Measurements from ENCODE around the gene NECTIN2.

The NECTIN2 gene

GRCh38 chr19:44890366-44891015 lies 44.4 kb downstream of the NECTIN2 start:
- Histone ChIP-seq H3K27ac (peak overlapping the region; percentile 96), H3K9ac (ENCODE audit: insufficient read length) (peak overlapping the region; percentile 78), H3K4me3 (peak overlapping the region; percentile 79), H3K9me3 (ENCODE audit: low read depth, low read length) (no peaks in the 10 kb centered on the region), H3K36me3 (ENCODE audit: insufficient read depth, low read length) (peaks cover 32% of the 10 kb centered on the region)
- TF ChIP-seq FOXP2 (optimal IDR thresholded peaks at IDR 0.05; ENCODE audit: control extremely low read depth, extremely low read length, insufficient read depth) (no peak), POLR2AphosphoS5 (IDR thresholded peaks at IDR 0.05; ENCODE audit: borderline replicate concordance, low read depth, low read length) (peak; percentile 92), EZH2 (IDR thresholded peaks at IDR 0.05) (no peak)
- DNase-seq (ENCODE audit: low read depth, low spot score) = peak; percentile 100

DNA sequence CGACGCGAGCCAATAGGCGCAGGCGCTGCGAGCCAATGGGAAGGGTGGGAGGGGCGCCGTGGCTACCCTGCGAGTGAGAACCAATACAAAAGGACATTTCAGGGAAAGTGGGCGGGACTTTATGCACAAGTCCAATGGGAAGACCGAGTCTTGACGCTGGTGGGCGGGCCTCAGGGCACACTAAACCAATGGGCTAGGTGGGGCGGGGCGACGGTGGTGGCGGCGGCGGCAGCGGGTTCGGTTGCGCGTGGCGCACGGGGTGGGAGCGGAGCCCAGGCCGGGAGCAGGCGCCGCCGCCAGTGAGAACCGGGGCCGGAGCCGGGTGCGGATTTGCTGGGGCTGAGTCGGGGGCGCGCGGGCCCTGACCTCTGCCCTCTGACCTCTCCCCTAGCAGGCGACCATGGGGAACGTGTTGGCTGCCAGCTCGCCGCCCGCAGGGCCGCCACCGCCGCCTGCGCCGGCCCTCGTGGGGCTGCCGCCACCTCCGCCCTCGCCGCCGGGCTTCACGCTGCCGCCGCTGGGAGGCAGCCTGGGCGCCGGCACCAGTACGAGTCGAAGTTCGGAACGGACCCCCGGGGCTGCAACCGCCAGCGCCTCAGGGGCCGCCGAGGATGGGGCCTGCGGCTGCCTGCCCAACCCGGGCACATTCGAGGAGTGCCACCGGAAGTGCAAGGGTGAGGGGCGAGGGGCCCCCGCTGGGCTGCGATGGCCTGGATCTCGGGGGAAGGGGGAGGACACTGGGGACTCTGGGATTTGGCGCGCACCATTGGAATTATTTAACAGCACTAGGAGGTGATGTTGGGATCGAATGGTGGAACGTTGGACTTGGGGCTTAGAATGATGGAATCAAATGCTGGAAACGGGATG lies 45.2 kb downstream of the NECTIN2 start, which contains the start of gene TOMM40:
TSS of gene TOMM40 (plus strand) at position 239 of the 867 bp plus-strand sequence. CDS start at position 401, 162 bp downstream.
- peak; percentile 66 for TF ChIP-seq POLR2AphosphoS5 (IDR thresholded peaks at IDR 0.05; ENCODE audit: borderline replicate concordance, low read depth, low read length)
- no peak for TF ChIP-seq EZH2 (IDR thresholded peaks at IDR 0.05)
- H3K4me3 ChIP-seq = peak within 1 kb of the TSS; percentile 80
- DNase-seq (ENCODE audit: low read depth, low spot score) = no peak
- peak within 1 kb of the TSS; percentile 96 for H3K27ac ChIP-seq
- peak within 1 kb of the TSS; percentile 81 for H3K9ac ChIP-seq (ENCODE audit: insufficient read length)
- no peaks in the 10 kb centered on the region for H3K9me3 ChIP-seq (ENCODE audit: low read depth, low read length)
- peaks cover 39% of the 10 kb centered on the region for H3K36me3 ChIP-seq (ENCODE audit: insufficient read depth, low read length)

DNA sequence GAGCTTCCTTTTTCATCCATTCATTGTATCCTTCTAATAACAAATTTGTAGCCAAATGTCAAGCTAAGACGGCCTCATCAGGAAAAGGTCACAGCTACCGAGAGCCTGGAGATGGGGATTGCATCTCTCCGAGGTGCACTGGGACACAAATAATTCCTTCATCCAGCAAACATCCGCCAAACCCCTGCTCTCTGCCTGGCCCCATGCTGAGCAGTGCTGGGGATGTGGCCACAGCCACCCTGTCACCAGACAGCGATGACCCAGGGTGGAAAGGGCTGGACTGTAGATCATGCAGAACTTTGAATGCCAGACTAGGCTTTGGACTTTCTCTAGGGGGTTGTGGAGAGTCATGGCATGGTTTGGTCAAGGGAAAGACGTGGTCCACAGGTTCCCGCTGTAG lies 46.8 kb downstream of the NECTIN2 start:
- DNase-seq (ENCODE audit: low read depth, low spot score) = no peak
- H3K36me3 ChIP-seq (ENCODE audit: insufficient read depth, low read length) = peaks cover 55% of the 10 kb centered on the region

GRCh38 chr19:44893332-44894051 lies 47.4 kb downstream of the NECTIN2 start:
- H3K9ac ChIP-seq (ENCODE audit: insufficient read length) = no peak overlapping the region
- H3K4me3 ChIP-seq = no peak overlapping the region
- DNase-seq (ENCODE audit: low read depth, low spot score) = no peak
- no peak overlapping the region for H3K27ac ChIP-seq
- TF ChIP-seq POLR2AphosphoS5 (IDR thresholded peaks at IDR 0.05; ENCODE audit: borderline replicate concordance, low read depth, low read length) (no peak), FOXP2 (optimal IDR thresholded peaks at IDR 0.05; ENCODE audit: control extremely low read depth, extremely low read length, insufficient read depth) (no peak), EZH2 (IDR thresholded peaks at IDR 0.05) (no peak)
- H3K9me3 ChIP-seq (ENCODE audit: low read depth, low read length) = no peaks in the 10 kb centered on the region
- peaks cover 58% of the 10 kb centered on the region for H3K36me3 ChIP-seq (ENCODE audit: insufficient read depth, low read length)

More for the DNA sequence above, 46.8 kb downstream of the NECTIN2 start:
- Histone ChIP-seq H3K9me3 (ENCODE audit: low read depth, low read length) (no peaks in the 10 kb centered on the region), H3K4me3 (no peak overlapping the region; the same call in 1 of the 2 replicates), H3K9ac (ENCODE audit: insufficient read length) (peak overlapping the region; percentile 81), H3K27ac (no peak overlapping the region)
- TF ChIP-seq FOXP2 (optimal IDR thresholded peaks at IDR 0.05; ENCODE audit: control extremely low read depth, extremely low read length, insufficient read depth) (no peak), POLR2AphosphoS5 (IDR thresholded peaks at IDR 0.05; ENCODE audit: borderline replicate concordance, low read depth, low read length) (no peak), EZH2 (IDR thresholded peaks at IDR 0.05) (no peak)

- no peaks in the 10 kb centered on the region for H3K9me3 ChIP-seq (ENCODE audit: low read depth, low read length)
- H3K27ac ChIP-seq = no peak overlapping the region
- no peak overlapping the region for H3K4me3 ChIP-seq
- TF ChIP-seq FOXP2 (optimal IDR thresholded peaks at IDR 0.05; ENCODE audit: control extremely low read depth, extremely low read length, insufficient read depth) (no peak), POLR2AphosphoS5 (IDR thresholded peaks at IDR 0.05; ENCODE audit: borderline replicate concordance, low read depth, low read length) (no peak), EZH2 (IDR thresholded peaks at IDR 0.05) (no peak)
- H3K36me3 ChIP-seq (ENCODE audit: insufficient read depth, low read length) = peaks cover 58% of the 10 kb centered on the region
- no peak for DNase-seq (ENCODE audit: low read depth, low spot score)
- H3K9ac ChIP-seq (ENCODE audit: insufficient read length) = no peak overlapping the region
Observed at GRCh38 chr19:44894052-44894400, 47.9 kb downstream of the NECTIN2 start.

DNA sequence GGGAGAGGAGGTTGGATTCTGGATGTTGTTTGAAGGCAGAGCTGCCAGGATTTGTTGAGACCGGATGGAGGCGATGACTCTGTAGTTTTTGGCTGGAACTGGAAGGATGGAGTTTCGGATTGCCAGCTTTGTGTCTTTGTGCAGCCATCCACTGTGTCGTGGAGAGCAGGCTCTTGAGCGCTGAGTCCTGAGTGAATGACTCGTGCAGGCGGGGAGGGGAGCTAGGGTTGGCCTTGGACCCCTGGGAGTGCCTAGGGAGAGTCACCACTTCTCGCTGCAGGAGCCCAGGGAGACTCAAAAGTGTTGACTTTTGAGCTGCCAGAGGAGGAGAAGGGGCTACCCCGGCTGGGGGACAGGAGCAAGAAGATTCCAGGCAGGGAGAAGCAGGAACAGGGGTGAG lies 48.8 kb downstream of the NECTIN2 start:
- Histone ChIP-seq H3K4me3 (no peak overlapping the region), H3K27ac (no peak overlapping the region), H3K9me3 (ENCODE audit: low read depth, low read length) (no peaks in the 10 kb centered on the region), H3K36me3 (ENCODE audit: insufficient read depth, low read length) (peaks cover 59% of the 10 kb centered on the region), H3K9ac (ENCODE audit: insufficient read length) (no peak overlapping the region)
- TF ChIP-seq EZH2 (IDR thresholded peaks at IDR 0.05) (no peak), FOXP2 (optimal IDR thresholded peaks at IDR 0.05; ENCODE audit: control extremely low read depth, extremely low read length, insufficient read depth) (no peak), POLR2AphosphoS5 (IDR thresholded peaks at IDR 0.05; ENCODE audit: borderline replicate concordance, low read depth, low read length) (no peak)
- DNase-seq (ENCODE audit: low read depth, low spot score) = no peak

GRCh38 chr19:44897835-44898234 lies 51.7 kb downstream of the NECTIN2 start:
- DNase-seq (ENCODE audit: low read depth, low spot score) = no peak
- H3K27ac ChIP-seq = no peak overlapping the region
- H3K4me3 ChIP-seq = no peak overlapping the region
- H3K9me3 ChIP-seq (ENCODE audit: low read depth, low read length) = no peaks in the 10 kb centered on the region
- TF ChIP-seq FOXP2 (optimal IDR thresholded peaks at IDR 0.05; ENCODE audit: control extremely low read depth, extremely low read length, insufficient read depth) = no peak
- TF ChIP-seq EZH2 (IDR thresholded peaks at IDR 0.05) = no peak
- H3K9ac ChIP-seq (ENCODE audit: insufficient read length) = no peak overlapping the region
- peaks cover 76% of the 10 kb centered on the region for H3K36me3 ChIP-seq (ENCODE audit: insufficient read depth, low read length)

Data from SK-N-MC (cell line).